Right kidney (tissue), 1 donor: ENCODE results near the gene BRICD5.

ENCODE experiments used
- DNase-seq: peaks from one replicate; pipeline ENCODE4 v3.0.0-alpha.2; 2016

The BRICD5 gene

DNA sequence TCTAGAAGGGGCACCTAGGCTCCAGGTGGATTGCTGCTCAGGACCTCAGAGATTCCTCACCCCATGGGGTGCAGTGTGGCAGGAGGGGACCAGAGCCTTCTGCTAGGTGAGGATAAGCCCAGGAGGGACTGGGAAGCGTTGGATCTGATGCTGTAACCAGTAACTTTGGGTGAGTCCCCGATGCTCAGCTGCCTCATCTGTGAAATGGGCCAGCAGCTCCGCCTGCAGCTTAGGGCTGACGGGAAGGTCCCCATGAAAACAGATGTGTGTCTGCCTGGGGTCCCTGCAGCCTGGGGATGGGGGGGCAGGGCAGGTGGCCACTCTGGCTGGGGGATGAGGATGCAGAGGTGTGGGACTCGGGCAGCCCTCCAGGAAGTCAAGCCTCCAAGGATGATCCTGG, 11.6 kb downstream of the BRICD5 start:
- no peak for DNase-seq

DNA sequence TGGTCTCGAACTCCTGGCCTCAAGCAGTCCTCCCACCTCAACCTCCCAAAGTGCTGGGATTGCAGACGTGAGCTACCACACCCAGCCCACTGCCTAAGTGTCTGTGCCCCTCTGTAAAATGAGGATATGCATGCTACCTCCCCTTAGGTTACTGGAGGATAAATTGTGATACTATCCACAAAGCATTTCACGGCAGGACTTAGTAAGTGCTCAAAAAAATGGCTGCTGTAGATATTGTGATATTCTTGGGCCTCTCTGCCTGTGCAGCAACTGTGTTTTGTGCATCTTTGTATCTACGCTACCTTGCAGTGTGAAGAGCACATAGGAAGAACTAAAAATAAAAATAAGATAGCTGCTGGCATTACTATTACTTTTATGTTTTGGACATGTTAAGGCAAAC, 12.4 kb downstream of the BRICD5 start:
- no peak for DNase-seq

DNA sequence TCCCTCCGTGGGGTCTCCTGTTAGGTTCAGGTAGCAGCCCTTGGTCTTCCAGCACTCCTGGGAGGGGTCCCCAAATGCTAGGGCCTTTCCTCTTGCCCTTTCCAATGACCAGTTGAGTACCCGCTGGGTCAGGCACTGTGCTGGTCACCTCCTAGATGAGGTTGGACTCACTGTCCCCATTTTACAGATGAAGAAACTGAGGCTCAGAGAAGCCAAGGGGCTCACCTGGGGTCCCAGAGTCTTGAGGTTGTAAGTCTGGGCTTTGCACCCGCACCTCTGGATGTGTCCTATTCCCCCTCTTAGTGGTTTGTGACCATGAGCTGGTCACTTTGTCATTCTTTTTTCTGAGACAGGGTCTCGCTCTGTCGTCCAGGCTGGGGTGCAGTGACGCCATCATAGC, 12.9 kb downstream of the BRICD5 start:
- DNase-seq = no peak

DNA sequence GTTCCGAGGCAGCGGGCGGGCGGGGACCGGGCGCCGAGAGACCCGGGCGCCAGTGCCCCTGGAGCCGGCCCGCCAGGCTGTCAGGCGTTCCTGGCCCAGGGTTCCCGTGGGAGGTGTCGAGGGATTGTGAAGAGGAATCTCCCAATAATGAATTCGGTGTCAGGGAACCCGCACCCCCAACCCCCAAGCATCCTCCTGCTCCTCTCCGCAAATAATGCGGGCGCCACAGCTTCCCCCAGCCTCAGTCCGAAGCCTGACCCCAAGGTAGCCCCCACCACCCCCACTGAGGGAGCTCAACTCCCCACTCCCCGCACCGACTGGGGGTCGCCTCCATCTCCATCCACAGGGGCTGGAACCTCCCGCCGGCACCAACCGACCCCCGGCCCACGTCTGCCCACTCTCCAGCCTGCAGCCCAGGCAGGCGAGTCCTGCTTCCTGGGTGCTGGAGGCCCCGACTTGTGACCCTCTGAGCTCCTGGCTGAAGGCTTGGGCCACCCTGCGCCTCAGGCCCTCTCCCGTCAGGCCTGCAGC, 13.6 kb downstream of the BRICD5 start:
- DNase-seq = no peak

DNA sequence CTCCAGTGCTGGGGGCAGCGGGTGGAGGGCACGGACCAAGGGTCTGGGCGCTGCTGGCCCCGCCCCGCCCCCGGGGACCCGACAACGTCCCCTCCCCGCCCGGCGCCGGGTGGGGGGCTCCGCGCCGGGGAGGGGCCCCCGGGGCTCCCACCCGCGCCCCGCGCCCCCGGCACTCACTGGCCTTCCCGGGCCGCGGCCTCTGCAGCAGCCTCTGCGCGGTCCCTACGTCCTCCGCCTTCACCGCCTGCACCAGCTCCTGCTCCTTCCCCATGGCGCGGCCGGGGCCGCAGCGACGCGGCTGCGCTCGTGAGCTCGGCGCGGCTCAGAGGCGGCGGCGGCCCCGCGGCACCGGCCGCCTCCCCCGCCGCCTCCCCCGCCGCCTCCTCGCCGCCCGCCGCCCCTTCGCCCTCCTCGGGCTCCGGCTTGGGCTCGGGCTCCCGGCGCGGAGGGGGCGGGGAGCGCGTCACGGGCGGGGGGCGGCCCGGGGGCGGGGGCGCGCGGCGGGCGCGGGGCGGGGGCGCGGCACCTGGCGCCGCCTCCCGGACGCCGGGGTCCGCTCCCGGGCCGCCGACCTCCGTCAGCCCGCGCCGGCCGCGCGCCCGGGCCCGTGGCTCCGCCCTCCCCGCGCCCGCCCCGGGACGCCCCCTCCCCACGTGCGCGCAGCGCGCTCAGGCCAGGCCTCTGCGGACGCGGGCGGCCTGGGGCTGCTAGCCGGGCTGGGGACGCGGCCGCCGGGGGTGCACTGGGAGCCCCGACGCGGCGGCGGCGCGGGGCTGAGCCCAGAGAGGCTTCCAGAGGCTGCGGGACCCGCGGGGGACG, 14.3 kb downstream of the BRICD5 start, which contains the start of gene CASKIN1:
Gene CASKIN1 (minus strand): TSS at position 444 of the 819 bp plus-strand sequence. CDS start 173 bp downstream, at position 271.
- DNase-seq = no peak

DNA sequence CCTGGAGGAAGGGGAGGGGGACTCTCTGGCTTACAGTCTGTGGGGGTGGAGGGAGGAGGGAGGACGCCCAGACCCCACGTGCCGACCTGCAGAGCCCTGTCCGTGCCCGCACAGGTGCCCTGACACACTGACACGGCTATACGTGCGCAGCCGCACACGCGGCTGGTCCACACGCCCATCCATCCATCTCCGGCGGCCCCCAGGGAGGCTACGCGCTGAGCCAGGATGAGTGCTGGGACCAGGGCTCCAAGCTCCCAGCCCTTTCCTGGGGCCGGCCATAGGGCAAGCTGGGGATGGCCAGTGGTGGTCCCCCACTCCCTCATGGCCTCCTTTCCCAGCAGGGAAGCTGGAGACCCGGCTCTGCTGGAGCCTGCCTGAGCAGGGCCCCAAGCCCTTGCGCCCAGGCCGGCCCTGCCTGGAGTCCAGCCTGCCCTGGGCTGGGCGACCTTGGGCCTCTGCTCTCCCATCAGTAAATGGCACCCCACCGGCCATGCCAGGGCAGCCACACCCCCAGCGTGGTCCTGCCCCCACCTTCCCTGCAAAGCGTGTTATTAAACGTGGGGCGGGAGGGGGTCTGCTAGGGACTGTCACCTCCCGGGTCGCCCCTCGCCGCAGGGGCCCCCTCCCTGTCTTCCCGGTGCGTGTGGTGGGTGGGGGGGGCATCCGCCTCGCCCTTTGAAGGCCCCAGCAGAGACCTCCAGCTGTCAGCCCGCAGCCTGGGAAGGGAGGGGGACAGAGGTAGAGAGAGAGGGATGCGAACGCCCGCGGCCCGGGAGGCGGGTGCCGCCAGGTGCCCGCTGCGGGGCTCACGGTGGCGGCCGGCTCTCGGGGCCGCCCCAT, 15.1 kb downstream of the BRICD5 start:
- DNase-seq = no peak

DNA sequence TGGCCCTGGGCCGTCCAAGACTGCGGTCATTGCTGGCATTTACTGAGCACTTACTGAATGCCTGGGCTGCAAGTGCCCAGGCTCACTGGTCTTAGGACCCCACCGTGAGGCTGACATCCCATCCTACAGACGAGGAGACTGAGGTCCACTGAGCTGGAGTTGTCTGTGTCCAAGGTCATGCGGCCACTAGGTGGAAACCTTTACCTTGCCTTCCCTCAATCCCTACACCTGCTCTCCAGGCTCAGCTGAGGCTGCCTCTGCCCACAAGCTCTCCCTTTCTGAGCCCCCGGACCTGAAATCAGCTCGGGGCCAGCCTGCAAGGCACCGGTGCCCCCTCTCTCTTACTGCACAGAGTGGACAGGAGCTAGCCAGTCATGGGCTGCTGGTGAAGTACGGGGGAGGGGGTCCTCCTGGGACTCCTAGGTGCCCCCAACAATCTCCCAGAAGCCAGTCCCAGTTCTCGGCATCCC, 15.8 kb downstream of the BRICD5 start:
- DNase-seq = peak; percentile 44

DNA sequence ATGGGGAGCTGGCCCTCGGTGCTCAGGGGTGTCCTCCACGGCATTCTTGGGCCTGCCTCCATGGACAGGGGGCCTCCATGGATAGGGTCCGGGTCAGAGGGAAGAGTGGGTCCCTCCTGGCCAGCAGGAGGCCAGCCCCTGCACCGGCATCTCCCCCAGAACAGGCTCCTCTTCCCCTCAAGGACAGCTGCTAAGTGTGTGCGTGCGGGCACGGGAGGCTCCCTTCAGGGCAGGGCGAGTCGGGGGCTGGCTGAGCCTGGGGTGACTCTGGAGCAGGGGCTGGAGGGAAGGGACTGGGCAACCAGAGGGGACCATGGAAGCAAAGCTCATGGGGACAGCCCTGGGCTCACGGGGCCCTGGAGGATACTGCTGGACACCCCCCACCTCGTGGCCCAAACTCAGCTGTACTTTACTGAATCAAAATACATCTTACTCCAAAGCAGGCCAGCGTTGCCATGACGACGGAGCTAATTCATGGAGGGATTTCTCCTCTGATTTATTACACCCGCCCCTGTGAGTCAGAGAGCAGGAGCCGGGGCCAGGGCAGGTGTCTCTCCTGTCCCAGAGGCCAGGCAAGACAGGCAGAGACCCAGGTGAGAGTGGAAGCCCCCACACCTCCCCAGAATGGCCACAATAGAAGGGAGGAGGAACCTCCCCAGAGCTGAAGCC, 16.4 kb downstream of the BRICD5 start:
- no peak for DNase-seq

DNA sequence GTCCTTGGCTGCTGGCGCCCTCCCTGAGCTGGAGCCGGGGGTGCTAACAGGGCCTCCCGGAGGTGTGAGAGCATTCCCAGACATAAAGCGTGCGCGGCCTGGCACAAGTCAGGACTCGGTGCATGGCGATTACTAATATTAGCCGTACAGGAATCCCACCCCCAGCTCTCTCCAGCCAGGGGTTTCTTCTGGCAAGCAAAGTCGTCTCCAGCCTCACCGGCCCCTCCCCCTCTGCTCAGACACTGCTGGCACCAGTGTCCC, 19.3 kb downstream of the BRICD5 start:
- no peak for DNase-seq

DNA sequence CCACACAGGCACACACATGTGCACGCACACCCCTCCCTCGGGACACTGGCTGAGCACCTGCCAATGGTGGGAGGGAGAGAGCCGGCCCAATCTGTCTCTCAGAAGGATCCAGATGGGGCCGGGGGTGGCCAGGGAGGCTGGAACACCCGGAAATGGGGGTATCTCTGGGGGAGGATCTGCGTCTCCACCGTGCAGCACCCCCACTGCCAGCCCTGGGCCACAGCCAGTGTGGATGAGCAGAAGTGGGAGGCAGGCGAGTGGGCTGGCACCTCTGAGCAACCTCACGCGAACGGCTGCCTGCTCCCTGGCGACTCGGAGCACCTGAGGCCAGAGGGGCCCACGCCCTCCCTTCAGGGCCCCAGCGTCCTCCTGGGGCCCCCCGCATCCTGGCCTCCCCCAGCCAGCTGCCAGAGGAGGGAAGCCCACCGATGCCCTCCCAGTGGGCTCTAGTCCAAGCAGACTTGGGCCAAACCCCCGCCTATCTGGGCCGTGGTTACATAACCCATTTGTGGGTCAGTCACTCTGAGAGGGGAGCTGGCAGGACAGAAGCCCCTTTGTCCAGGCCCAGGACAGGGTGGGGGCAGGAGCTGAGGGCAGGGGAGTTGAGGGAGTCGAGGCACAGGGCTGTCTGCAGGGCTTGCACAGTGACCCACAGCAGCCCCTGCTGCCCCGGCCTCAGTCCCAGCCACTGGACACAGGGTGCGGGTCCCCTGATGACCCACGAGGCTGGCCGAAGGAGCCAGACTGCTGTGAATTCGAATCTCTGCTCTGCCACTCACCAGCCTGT, 19.8 kb downstream of the BRICD5 start:
- no peak for DNase-seq

DNA sequence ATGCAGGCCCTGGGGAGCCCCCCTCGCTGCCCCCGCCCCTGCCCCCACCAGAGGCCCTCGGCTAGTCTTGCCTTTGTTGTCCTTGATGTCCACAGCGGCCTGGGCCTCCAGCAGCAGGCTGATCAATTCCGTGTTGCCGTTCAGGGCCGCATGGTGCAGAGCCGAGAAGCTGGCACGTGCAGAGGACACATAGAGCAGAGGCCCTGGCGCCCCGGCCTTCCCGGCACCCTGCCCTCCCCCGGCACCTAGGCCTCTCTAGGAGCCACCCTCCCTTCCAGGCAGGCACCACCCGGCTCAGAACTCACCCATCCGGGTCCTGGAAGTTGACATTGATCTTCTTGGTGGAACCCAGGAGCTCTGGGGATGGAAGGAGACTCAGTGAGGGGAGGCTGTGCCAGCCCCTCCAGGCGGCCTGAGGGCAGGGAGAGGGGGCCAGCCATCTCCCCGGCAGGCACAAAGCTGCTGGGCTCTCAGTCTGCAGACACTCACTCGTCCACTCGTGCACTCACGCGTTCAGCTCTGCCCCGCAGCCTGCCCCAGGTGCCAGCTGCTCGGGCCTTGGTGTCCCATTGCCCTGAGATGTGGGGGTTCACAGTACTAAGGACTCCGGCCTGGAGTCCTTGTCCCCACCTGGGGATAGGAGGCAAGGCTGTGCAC, 20.5 kb downstream of the BRICD5 start:
- DNase-seq = no peak

DNA sequence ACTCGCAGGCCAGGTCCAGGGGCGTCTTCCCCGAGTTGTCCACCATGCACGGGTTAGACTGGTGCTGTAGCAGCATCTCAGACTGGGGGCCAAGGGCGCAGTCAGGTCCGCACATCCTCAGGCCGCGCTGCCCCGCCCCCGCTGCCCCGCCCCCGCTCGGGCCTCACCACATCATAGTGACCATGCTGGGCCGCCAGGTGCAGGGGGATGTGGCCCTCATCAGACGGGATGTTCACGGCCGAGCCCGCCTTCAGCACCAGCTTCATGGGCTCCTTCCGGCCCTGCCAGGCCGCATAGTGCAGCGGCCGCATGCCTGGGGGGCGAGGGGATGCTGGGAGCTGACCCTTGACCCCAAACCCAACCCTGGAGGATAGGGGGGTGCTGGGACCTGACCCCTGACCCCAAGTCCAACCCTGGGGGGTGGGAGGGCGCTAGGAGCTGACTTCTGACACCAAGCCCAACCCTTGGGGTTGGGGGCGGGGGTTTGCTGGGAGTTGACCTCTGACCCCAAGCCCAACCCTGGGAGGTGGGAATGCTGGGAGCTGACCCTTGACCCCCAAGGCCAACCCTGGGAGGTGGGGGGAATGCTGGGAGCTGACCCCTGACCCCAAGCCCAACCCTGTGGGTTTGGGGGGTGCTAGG, 21.3 kb downstream of the BRICD5 start:
- DNase-seq = no peak

DNA sequence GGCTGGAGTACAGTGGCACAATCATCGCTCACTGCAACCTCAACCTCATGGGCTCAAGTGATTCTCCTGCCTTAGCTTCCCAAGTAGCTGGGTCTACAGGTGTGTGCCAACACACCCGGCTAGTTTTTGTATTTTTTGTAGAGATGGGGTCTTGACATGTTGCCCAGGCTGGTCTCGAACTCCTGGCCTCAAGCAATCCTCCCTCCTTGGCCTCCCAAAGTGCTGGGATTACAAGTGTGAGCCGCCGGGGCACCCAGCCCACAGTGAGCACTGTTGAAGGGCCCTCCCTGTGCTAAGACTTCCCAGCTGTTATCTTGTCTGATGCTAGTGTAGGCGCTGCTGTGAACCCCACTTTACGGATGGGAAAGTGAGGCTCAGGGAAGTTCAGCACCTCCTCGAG, 22.3 kb downstream of the BRICD5 start:
- DNase-seq = no peak

DNA sequence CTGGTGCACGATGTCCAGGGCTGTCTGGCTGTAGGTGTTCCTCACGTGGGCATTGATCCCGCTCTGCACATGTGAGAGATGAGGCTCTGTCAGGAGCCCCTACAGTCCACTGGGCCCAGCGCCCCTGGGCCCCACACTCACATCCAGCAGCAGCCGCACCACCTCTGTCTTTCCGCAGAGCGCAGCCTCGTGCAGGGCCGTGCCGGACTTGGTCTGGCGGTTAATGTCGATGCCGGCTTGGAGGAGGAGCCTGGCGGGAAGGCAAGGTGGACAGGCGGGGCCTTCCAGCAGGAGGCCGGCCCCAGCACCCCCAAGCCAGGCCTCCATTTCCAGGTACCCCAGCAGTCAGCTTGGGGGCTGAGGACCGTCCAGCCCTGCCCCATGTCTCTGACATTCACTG, 23.5 kb downstream of the BRICD5 start:
- DNase-seq = no peak

DNA sequence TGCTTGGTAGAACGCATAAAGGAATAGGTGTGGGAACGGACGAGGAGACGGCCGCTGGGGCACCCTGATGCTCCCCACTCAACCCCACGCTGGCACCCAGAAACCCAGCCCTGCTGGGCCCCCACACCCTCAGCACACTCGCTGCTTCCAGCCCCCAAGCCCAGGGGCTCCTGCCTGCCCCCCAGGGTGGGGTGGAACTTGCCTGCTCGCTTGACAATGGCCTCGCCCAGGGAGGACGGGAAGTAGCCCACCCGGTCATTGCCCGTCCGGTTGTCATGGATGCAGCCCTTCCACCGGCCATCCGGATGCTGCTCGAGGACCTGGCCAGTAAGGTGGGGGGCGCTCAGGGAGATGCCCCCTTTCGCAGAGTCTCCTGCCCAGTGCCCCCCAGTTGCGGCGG, 24.2 kb downstream of the BRICD5 start:
- no peak for DNase-seq

DNA sequence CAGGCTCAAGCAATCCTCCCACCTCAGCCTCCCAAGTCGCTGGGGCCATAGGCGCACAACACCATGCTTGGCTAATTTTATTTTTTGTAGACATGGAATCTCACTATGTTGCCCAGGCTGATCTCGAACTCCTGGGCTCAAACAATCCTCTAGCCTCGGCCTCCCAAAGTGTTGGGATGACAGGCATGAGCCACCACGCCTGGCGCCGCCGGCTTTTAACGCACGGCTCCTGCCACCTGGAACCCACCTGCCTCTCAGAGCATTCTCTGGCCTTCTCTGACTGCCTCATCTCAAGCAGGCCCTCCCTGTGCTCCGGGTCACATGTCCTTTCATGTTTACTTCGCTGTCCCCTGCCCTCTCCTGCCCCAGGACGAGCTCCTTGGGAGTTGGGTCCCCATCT, 24.6 kb downstream of the BRICD5 start:
- DNase-seq = no peak

DNA sequence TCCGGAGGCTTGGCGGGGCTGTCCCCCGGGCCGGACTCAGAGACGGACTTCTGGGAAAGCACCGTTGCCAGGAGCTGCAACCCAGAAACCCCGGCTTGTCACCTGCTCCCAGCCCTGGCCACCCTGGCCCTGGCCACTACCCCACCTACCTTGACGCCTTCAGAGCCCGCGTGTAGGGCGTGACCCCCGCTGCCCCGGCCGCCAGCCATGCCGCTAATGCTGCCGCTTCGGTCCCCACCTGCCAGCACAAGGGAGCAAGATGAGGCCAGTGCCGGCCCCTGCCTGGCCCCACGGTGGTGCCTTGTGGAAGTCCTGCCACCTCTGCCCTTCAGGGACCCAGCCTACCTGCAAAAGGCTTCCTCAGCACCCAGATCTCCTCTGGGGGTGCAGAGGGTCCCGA, 25.7 kb downstream of the BRICD5 start:
- DNase-seq = no peak

DNA sequence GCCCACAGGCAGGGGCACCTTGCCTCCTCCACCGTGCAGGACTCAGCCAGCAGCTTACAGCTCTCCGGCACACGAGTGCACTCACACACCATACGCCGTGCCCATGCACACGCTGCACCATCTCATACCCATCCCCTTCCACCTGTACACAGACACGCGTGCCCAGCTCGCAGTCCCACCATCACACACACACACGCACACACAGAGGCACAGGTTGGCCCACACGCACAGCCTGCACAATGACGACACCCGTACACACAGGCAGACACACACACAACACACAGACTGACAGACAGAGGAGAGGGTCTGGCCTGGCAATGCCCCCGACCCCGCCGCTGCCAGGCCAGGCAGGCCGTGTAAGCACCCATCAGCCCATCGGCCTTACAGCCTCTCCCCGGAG, 26.3 kb downstream of the BRICD5 start:
- DNase-seq = no peak

DNA sequence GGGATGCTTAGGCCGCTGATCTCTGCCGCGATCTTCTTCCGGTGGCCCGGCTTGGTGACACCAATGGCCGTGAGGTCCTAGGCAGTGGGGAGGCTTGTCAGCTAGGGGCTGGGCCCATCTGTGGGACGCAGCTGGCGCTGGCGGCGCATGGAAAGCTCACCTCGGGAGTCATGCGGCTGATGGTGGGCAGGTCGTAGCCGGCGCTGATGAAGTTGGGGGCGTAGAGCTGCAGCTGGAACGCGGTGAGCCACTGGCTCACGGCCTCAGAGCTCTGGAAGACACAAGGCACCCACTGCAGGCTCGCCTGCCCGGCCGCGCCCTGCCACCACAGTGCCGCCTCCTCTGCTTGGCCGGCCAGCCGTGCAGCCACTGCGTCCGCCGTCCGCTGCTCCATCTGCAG, 27.0 kb downstream of the BRICD5 start:
- no peak for DNase-seq

DNA sequence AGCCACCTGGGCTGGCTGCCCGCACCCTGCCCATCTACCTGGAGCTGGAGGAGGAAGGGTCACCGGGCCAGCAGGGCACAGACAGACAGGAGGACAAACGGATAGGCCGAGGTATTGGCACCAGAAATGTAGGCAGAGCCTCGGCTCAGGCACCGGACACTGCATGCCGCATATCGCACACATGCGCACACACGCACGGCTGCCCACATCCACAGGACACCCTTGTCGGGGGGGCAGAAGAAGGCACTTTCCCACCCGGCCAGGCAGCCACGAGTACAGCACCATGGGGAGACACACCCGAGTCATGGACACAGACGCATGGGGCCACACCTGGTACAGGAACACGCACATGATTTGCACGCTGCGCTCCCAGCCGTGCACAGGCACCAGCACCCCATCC, 28.7 kb downstream of the BRICD5 start:
- no peak for DNase-seq
